ENCODE data around the gene SPCS1. TPM values are rescaled to one million over a fixed set of nuclear protein-coding genes. Genes with fewer than 3 reads are reported as not detected.

SPCS1 gene
- total and polyA plus RNA-seq, 2 donors (not counting 1 experiment from before 2014, with no cell fraction given), result 49.0 to 151 TPM

GRCh38 chr3:52696830-52697631, 8.9 kb upstream of the SPCS1 start:
- H2AFZ ChIP-seq (ENCODE audit: low read length), result no peak overlapping the region
- no peak overlapping the region for H3K4me2 ChIP-seq (ENCODE audit: extremely low read depth, insufficient read depth, low read length)
- TF ChIP-seq CTCF (conservative IDR thresholded peaks at IDR 0.05 in 1 of 2, IDR thresholded peaks at IDR 0.05 in 1 of 2; ENCODE audit: low read depth in 1 of 2, low read length in 2 of 2) (no peak), EZH2 (IDR thresholded peaks at IDR 0.05; ENCODE audit: low read length, missing control alignments) (no peak)
- no peak overlapping the region for H3K9ac ChIP-seq (ENCODE audit: insufficient read depth, low read length)
- H3K9me3 ChIP-seq (ENCODE audit: control insufficient read depth, insufficient read depth, low read depth, low read length), result no peaks in the 10 kb centered on the region
- no peak for DNase-seq (ENCODE audit: low read depth in 2 of 2)
- H3K36me3 ChIP-seq (ENCODE audit: control insufficient read depth, insufficient read depth, low read length), result peaks cover 21% of the 10 kb centered on the region
- no peak overlapping the region for H3K4me3 ChIP-seq (replicated peaks in 1 of 4; ENCODE audit: control extremely low read depth in 1 of 4, insufficient read depth in 1 of 4, low read depth in 3 of 4, low read length in 4 of 4)
- no peak overlapping the region for H3K27ac ChIP-seq (ENCODE audit: insufficient read depth, low read length)
- H4K20me1 ChIP-seq (ENCODE audit: control insufficient read depth, extremely low read depth, insufficient read depth, low read length), result no peaks in the 10 kb centered on the region
- H3K4me1 ChIP-seq (ENCODE audit: control insufficient read depth, extremely low read depth, insufficient read depth, low read length), result no peaks in the 10 kb centered on the region
- H3K27me3 ChIP-seq (ENCODE audit: control insufficient read depth, insufficient read depth, low read length), result no peaks in the 10 kb centered on the region
- H3K79me2 ChIP-seq (ENCODE audit: control insufficient read depth, insufficient read depth, low read length), result peaks cover 13% of the 10 kb centered on the region

- Histone ChIP-seq H3K79me2 (ENCODE audit: control insufficient read depth, insufficient read depth, low read length) (peaks cover 18% of the 10 kb centered on the region), H4K20me1 (ENCODE audit: control insufficient read depth, extremely low read depth, insufficient read depth, low read length) (no peaks in the 10 kb centered on the region), H2AFZ (ENCODE audit: low read length) (no peak overlapping the region), H3K4me3 (replicated peaks in 1 of 4; ENCODE audit: control extremely low read depth in 1 of 4, insufficient read depth in 1 of 4, low read depth in 3 of 4, low read length in 4 of 4) (no peak overlapping the region), H3K36me3 (ENCODE audit: control insufficient read depth, insufficient read depth, low read length) (peaks cover 20% of the 10 kb centered on the region), H3K27me3 (ENCODE audit: control insufficient read depth, insufficient read depth, low read length) (no peaks in the 10 kb centered on the region), H3K4me2 (ENCODE audit: extremely low read depth, insufficient read depth, low read length) (no peak overlapping the region), H3K4me1 (ENCODE audit: control insufficient read depth, extremely low read depth, insufficient read depth, low read length) (no peaks in the 10 kb centered on the region), H3K9ac (ENCODE audit: insufficient read depth, low read length) (no peak overlapping the region), H3K27ac (ENCODE audit: insufficient read depth, low read length) (no peak overlapping the region), H3K9me3 (ENCODE audit: control insufficient read depth, insufficient read depth, low read depth, low read length) (no peaks in the 10 kb centered on the region)
- DNase-seq (ENCODE audit: low read depth in 2 of 2), result no peak
- no peak for TF ChIP-seq EZH2 (IDR thresholded peaks at IDR 0.05; ENCODE audit: low read length, missing control alignments)
- no peak for TF ChIP-seq CTCF (conservative IDR thresholded peaks at IDR 0.05 in 1 of 2, IDR thresholded peaks at IDR 0.05 in 1 of 2; ENCODE audit: low read depth in 1 of 2, low read length in 2 of 2)
Observed at GRCh38 chr3:52697632-52697965, 8.3 kb upstream of the SPCS1 start.

GRCh38 chr3:52703341-52703740, 2.6 kb upstream of the SPCS1 start:
- H3K9me3 ChIP-seq (ENCODE audit: control insufficient read depth, insufficient read depth, low read depth, low read length), result no peaks in the 10 kb centered on the region
- H3K27ac ChIP-seq (ENCODE audit: insufficient read depth, low read length), result no peak overlapping the region
- peak overlapping the region in 2 of 4 experiments; percentile 28 to 100 for H3K4me3 ChIP-seq (replicated peaks in 1 of 4; ENCODE audit: control extremely low read depth in 1 of 4, insufficient read depth in 1 of 4, low read depth in 3 of 4, low read length in 4 of 4)
- H3K4me2 ChIP-seq (ENCODE audit: extremely low read depth, insufficient read depth, low read length), result no peak overlapping the region
- DNase-seq (ENCODE audit: low read depth in 2 of 2), result no peak
- no peaks in the 10 kb centered on the region for H3K36me3 ChIP-seq (ENCODE audit: control insufficient read depth, insufficient read depth, low read length)
- no peaks in the 10 kb centered on the region for H4K20me1 ChIP-seq (ENCODE audit: control insufficient read depth, extremely low read depth, insufficient read depth, low read length)
- no peaks in the 10 kb centered on the region for H3K27me3 ChIP-seq (ENCODE audit: control insufficient read depth, insufficient read depth, low read length)
- H3K9ac ChIP-seq (ENCODE audit: insufficient read depth, low read length), result no peak overlapping the region
- no peak for TF ChIP-seq EZH2 (IDR thresholded peaks at IDR 0.05; ENCODE audit: low read length, missing control alignments)
- no peak for TF ChIP-seq CTCF (conservative IDR thresholded peaks at IDR 0.05 in 1 of 2, IDR thresholded peaks at IDR 0.05 in 1 of 2; ENCODE audit: low read depth in 1 of 2, low read length in 2 of 2)
- peaks cover 63% of the 10 kb centered on the region for H3K79me2 ChIP-seq (ENCODE audit: control insufficient read depth, insufficient read depth, low read length)
- H2AFZ ChIP-seq (ENCODE audit: low read length), result no peak overlapping the region
- H3K4me1 ChIP-seq (ENCODE audit: control insufficient read depth, extremely low read depth, insufficient read depth, low read length), result peaks cover 5% of the 10 kb centered on the region
